Activated CD8-positive, alpha-beta memory T cell treated with anti-CD3 and anti-CD28 coated beads, Interleukin-2, amount 50 U/mL, for 48 hours (primary cell): ENCODE results near the gene TEAD2.
A peak's percentile ranks its signal among the peaks of the same experiment; 100 is the strongest.
"Not testable (repeated sequence)": the region's sequence is repeated elsewhere in the genome, so short reads cannot be mapped to it uniquely, and the experiment has no call there.

ENCODE experiments used
- DNase-seq: peaks from one replicate; pipeline ENCODE4 v3.0.0-alpha.2; 2020

Gene TEAD2

GRCh38 chr19:49328741-49329140, 33.5 kb downstream of the TEAD2 start:
- DNase-seq = peak; percentile 23

DNA sequence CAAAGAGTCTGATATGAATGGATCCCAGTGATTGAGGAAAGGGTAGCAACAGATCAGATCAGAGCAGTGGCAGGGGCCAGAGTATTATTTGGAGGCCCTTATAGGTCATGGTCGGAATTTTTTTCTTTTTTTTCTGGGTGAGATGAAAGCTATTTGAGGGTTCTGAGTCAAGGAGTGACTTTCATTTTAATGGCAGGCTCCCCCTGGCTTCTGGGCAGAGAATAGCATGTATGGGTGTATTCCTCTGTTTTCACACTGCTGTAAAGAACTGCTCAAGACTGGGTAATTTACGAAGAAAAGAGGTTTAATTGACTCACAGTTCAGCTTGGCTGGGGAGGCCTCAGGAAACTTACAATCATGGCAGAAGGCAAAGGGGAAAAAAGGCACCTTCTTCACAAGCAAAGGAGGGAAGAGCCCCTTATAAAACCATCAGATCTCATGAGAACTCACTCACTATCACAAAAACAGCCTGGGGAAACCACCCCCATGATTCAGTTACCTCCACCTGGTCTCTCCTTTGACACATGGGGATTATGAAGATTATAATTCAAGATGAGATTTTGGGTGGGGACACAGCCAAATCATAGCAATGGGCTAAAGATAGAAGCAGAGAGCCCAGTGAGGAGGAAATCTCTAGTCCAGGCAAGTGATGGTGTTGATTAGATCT, 34.2 kb downstream of the TEAD2 start:
- DNase-seq = peak; percentile 56

DNA sequence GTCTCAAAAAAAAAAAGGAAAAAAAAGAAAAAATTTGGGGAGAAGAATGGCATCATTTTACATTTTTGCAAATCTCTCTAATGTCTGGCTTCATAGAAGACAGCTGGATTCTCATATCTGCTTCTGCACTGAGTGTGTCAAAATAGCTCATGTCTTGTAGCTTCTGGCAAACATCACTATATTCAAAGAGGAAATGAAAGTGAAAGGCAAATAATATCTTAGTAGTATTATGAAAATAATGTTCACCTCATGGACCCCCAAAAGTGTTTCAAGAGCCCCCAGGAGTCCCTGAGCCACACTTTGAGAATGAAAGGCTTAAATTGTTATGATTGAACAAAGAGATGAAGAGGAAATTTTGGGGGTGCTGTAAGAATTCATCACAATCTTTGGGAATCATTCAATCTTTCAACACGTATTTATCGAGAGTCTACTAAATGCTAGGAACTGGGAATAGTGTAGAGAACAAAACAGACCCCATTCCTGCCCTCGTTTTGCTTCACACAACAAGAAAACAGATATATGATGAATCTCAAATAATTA, 36.0 kb downstream of the TEAD2 start:
- DNase-seq = no peak

GRCh38 chr19:49325756-49326155, 36.5 kb downstream of the TEAD2 start:
- not testable (repeated sequence) for DNase-seq

- no peak for DNase-seq
Measured at GRCh38 chr19:49324801-49325576, 37.2 kb downstream of the TEAD2 start, which contains the start of gene SLC6A16. Gene SLC6A16, minus strand, starts transcription at chr19:49325191. Its CDS starts 13,844 bp downstream, at chr19:49311347.

- DNase-seq = no peak
Measured at GRCh38 chr19:49318296-49318695, 43.9 kb downstream of the TEAD2 start.

- no peak for DNase-seq
Measured at GRCh38 chr19:49316284-49316683, 45.9 kb downstream of the TEAD2 start.

DNA sequence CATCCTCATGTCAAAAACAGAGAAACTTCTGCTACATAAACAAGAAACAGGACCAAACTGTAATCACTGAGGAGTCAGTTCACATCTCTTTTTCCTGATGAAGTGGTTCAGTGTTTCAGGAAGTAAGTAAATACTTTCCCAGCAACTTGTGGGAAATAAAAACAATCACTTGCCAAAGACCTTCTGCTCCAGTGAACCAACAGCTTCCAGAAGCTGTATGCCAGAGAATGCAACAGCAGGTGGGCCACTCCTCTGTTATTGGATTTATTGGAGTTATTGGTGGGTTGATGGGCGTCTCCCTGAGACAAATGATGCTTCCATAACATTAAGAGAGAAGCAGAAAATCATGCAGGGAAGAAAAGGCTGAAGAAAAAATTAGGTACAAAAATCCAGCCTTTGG, 47.1 kb downstream of the TEAD2 start:
- DNase-seq = no peak

GRCh38 chr19:49309087-49309486, 53.1 kb downstream of the TEAD2 start:
- no peak for DNase-seq

- DNase-seq = not testable (repeated sequence)
Measured at GRCh38 chr19:49306734-49307133, 55.5 kb downstream of the TEAD2 start.

DNA sequence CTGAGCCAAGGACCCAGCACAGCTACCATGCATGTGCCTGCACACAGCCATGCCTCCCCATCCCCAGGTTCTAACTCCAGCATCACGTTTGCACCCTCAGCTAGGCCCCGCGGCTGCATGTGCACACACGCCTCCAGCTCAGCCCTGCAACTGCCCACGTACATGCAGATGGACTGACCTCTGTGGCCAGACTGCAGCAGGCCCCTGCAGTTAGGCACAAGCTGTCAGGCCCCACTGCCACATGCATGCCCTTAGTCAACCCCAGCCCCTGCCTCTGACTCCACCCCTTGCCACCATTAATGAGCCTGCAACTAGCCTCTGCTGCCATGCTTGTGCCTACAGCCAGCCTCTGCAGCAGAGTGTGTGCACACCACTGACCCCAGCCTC, 60.4 kb downstream of the TEAD2 start:
- no peak for DNase-seq

DNA sequence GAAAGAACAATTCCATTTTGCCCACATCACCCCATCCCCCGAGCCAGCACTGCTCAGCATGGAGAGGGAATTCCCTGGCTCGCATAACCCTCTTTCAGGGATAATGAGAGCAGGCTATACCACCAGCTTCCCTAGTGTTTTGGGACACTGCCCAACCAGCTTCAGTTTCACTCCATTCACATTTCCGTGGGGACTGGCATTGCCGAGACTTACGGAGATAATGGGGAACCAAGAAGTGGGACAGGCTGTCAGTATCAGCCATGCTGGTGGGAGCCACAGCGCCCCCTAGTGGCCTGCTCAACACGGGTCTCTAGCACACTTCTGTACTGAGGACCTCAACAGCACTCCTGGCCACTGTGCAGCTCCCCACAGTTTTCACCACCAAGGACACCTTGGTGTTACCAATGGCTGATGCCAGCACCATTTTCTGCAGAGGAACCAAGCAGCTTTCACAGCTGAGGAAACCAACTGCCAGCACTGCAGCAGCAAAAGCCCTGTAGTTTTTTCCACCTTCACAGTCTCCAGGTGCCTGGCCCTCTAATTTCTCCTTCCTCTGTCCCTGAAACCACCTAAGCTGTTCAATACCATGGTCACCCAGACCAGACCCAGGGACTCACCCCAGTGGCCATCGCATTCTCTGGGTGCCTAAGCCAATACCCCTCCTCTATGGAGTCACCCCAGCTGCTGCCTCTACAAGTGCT, 60.9 kb downstream of the TEAD2 start:
- peak; percentile 97 for DNase-seq

- not testable (repeated sequence) for DNase-seq
Measured at GRCh38 chr19:49298653-49299052, 63.6 kb downstream of the TEAD2 start.

DNA sequence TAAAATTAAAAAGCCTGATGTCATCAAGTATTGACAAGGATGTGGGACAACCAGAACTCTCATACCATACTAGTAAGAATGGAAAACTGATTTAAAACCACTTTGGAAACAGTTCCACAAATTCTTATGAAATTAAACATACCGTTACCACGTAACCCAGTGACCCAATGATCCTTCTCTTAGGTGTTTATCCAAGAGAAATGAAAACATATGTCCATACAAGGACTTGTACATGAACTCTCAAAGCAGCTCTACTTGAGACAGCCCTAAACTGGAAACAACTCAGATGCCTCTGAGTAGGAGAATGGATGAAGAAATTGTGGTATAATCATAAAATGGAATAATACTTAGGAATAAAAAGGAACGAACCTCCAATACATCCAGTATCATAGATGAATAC, 64.8 kb downstream of the TEAD2 start:
- no peak for DNase-seq

DNA sequence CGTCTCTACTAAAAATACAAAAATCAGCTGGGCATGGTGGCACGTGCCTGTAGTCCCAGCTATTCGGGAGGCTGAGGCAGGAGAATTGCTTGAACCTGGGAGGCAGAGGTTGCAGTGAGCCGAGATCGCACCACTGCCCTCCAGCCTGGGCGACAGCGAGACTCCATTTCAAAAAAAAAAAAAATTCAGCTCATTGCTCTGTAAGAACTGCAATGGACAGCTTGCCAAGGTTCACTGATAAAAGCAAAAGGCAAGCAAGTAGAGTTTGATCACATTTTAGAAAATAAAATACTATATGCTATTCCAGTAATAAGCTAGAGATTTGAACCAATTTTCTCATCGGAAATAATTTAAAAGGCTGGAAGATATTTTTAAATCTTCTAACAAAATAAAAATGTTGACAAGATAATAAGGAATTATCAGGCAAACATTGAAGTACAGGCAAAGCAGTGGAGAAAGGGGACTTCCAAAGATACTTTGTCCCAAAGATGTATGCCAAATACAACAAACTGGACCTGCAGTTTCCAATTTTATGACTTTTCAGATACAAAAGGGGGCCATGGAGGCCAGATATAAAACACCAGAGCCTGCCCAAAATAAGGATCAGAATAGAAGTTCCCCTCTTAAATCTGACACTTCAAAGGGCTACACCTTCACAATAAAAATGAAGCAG, 66.9 kb downstream of the TEAD2 start:
- no peak for DNase-seq

DNA sequence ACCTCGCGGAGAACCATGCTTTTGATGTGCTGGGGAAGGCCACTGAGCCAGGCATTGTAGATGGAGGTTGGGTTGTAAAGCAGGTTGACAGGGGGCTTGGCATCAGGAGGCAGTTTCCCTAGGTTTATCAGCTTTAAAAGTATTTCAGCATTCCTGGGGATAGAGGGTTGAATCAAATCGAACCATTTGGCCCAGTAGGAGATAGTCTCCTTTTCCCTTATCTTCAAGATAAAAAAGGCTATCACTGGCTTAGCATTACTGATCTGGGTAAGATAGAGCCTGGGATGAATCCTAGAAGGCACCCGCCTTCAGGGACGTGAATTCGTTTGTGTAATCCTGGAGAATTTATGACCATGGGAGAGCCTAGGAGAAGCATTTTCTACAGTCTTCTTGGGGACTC, 67.8 kb downstream of the TEAD2 start:
- DNase-seq = no peak
